Liver (tissue), 9 donors: ENCODE data around the gene MORF4L1. TPM values are rescaled to one million over a fixed set of nuclear protein-coding genes. Genes with fewer than 3 reads are reported as not detected.
"Not testable (repeated sequence)": the region's sequence is repeated elsewhere in the genome, so short reads cannot be mapped to it uniquely, and the experiment has no call there.

Experiments used
- DNase-seq: peaks from one replicate; pipeline ENCODE4 v3.0.0-alpha.2; 2017; ENCODE audit warnings: low spot score
- H3K27ac ChIP-seq, 2 donors: one replicate each; pipeline ENCODE4 v1.7.0; 2013; ENCODE audit warnings: inconsistent platforms in 2 of 2, low read length in 2 of 2, control low read depth in 1 of 2, low read depth in 1 of 2, mild to moderate bottlenecking in 1 of 2
- H3K27me3 ChIP-seq, 4 donors: one replicate each; pipeline versions ENCODE4 v1.6.1 to v1.7.0; 2013; ENCODE audit warnings: low read length in 3 of 4, inconsistent platforms in 1 of 4, mild to moderate bottlenecking in 1 of 4, moderate library complexity in 1 of 4; ENCODE audit not compliant: control insufficient read depth in 4 of 4, insufficient read depth in 4 of 4
- H3K36me3 ChIP-seq, 4 donors: one replicate each; pipeline versions ENCODE4 v1.6.1 to v1.7.0; 2013; ENCODE audit warnings: low read length in 3 of 4, mild to moderate bottlenecking in 3 of 4, low read depth in 1 of 4, moderate library complexity in 1 of 4; ENCODE audit not compliant: control insufficient read depth in 4 of 4, insufficient read depth in 3 of 4
- H3K4me1 ChIP-seq, 4 donors: one replicate each; pipeline versions ENCODE4 v1.6.1 to v1.7.0; 2013; ENCODE audit warnings: low read length in 3 of 4, mild to moderate bottlenecking in 3 of 4, moderate library complexity in 1 of 4; ENCODE audit not compliant: control insufficient read depth in 4 of 4, insufficient read depth in 4 of 4
- H3K4me3 ChIP-seq, 3 donors: one replicate each; pipeline versions ENCODE4 v1.6.1 to v1.7.0; 2013; ENCODE audit warnings: low read length in 3 of 3, control low read depth in 1 of 3, low read depth in 1 of 3, mild to moderate bottlenecking in 1 of 3
- H3K9ac ChIP-seq, 2 donors: one replicate each; pipeline ENCODE4 v1.7.0; 2013; ENCODE audit warnings: low read length in 2 of 2, mild to moderate bottlenecking in 2 of 2, moderate library complexity in 2 of 2, control low read depth in 1 of 2, low read depth in 1 of 2
- H3K9me3 ChIP-seq, 4 donors: one replicate each; pipeline versions ENCODE4 v1.6.1 to v1.7.0; 2013; ENCODE audit warnings: low read length in 3 of 4; ENCODE audit not compliant: control insufficient read depth in 4 of 4
- FOXA1 ChIP-seq: IDR thresholded peaks from 2 replicates; pipeline ENCODE4 v1.6.1; 2016; ENCODE audit warnings: antibody characterized with exemption
- HNF4A ChIP-seq, 2 donors: conservative IDR thresholded peaks; 2 replicates each; pipeline ENCODE4 v1.6.1; 2016; ENCODE audit warnings: antibody characterized with exemption in 2 of 2, mild to moderate bottlenecking in 2 of 2
- HNF4G ChIP-seq: IDR thresholded peaks from 2 replicates; pipeline ENCODE4 v1.6.1; 2016; ENCODE audit warnings: antibody characterized with exemption
- MAX ChIP-seq: IDR thresholded peaks from 2 replicates; pipeline ENCODE4 v1.6.1; 2016; ENCODE audit warnings: antibody characterized with exemption
- NR2F2 ChIP-seq: IDR thresholded peaks from 2 replicates; pipeline ENCODE4 v1.6.1; 2016; ENCODE audit warnings: antibody characterized with exemption
- RAD21 ChIP-seq, 2 donors: IDR thresholded peaks; 2 replicates each; pipeline ENCODE4 v1.6.1; 2016; ENCODE audit warnings: antibody characterized with exemption in 2 of 2, mild to moderate bottlenecking in 2 of 2
- RXRA ChIP-seq, 2 donors: IDR thresholded peaks; 2 replicates each; pipeline ENCODE4 v1.6.1; 2017 to 2018; ENCODE audit warnings: antibody characterized with exemption in 2 of 2, mild to moderate bottlenecking in 1 of 2
- TAF1 ChIP-seq: conservative IDR thresholded peaks from 2 replicates; pipeline ENCODE4 v1.6.1; 2016; ENCODE audit warnings: antibody characterized with exemption, mild to moderate bottlenecking
- YY1 ChIP-seq: IDR thresholded peaks from 2 replicates; pipeline ENCODE4 v1.6.1; 2016; ENCODE audit warnings: antibody characterized with exemption, mild to moderate bottlenecking
- ZBTB33 ChIP-seq: IDR thresholded peaks from 2 replicates; pipeline ENCODE4 v1.6.1; 2016; ENCODE audit warnings: antibody characterized with exemption
- WGBS: extraction: QIAGEN DNeasy Blood & Tissue Kit; methylation state at CpG from one replicate; pipeline ENCODE4 v1.1.7; 2013; 5-methylcytosine and 5-hydroxymethylcytosine counted together
- polyA plus RNA-seq, 2 donors: library from polyadenylated mRNA; stranded (reverse) in 1 of 2; unstranded in 1 of 2; fragments of 200-250 nt in 1 of 2; fragments of >200 nt in 1 of 2; fragmentation: Nextera tagmentation in 1 of 2; extraction: Ambion mirVana in 1 of 2; gene quantifications; one replicate each; pipeline versions ENCODE4 v1.2.1 to v1.2.3, GENCODE V29; 2013 to 2015
- total RNA-seq, 2 donors: library from RNA; depleted of rRNA; stranded (reverse); fragments of >200 nt; gene quantifications; one replicate each; pipeline ENCODE4 v1.2.3, GENCODE V29; 2014
- TF ChIP-seq, protein P1 (sequence below): IDR thresholded peaks from 2 replicates; pipeline ENCODE4 v1.6.1; 2016; ENCODE audit warnings: antibody characterized with exemption
- TF ChIP-seq, protein P2 (sequence below): fragments of 150-350 bp; IDR thresholded peaks from 2 replicates; pipeline ENCODE4 v1.5.1; 2017; ENCODE audit warnings: improper control_type of control experiment, low read depth, low read length; ENCODE audit not compliant: missing input control
- donor health status: healthy.
- donor health status: healthy.
- donor health status: healthy.
- donor health status: healthy.
- donor health status: healthy.

MORF4L1 gene
- total and polyA plus RNA-seq, 4 donors: 67.5 to 134 (median 123) TPM

- H3K36me3 ChIP-seq: peaks cover 7 to 80% (median 65%) of the 10 kb centered on the region in 4 donors
- DNase-seq: no peak
- TF ChIP-seq HNF4A (conservative IDR thresholded peaks at IDR 0.05): no peak
- H3K27ac ChIP-seq: no peak overlapping the region
- no peaks in the 10 kb centered on the region for H3K4me1 ChIP-seq
- H3K9ac ChIP-seq: no peak overlapping the region
- no peaks in the 10 kb centered on the region for H3K27me3 ChIP-seq
- no peak overlapping the region for H3K4me3 ChIP-seq
- no peaks in the 10 kb centered on the region for H3K9me3 ChIP-seq
- WGBS: 80% methylated on average over 2 of the region's 2 CpGs
Observed at GRCh38 chr15:78893538-78893937, 20.8 kb downstream of the MORF4L1 start.

DNA sequence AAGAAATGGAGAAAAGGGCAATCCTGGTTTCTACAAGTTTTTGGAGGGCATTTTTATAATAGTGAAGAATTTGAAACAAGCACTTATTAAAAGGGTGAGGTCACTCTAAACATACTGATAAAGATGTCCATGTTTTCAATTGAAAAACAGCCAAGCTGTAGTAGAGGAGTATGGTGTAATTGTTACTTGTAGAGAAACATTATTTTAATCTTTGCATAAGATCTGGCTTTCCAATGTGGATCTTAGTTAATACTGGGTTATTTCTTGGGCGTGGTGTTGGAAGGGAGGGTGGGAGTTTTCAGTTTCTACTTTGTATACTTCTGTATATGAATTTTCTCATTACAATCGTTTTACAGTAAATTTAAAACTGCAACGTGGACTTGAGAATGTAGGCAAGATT, 22.8 kb downstream of the MORF4L1 start:
- no peaks in the 10 kb centered on the region for H3K4me1 ChIP-seq
- no peak overlapping the region for H3K4me3 ChIP-seq
- H3K36me3 ChIP-seq: peaks cover 11 to 79% (median 64%) of the 10 kb centered on the region in 4 donors
- no peaks in the 10 kb centered on the region for H3K9me3 ChIP-seq
- H3K9ac ChIP-seq: no peak overlapping the region
- WGBS: 88% methylated on average over 3 of the region's 3 CpGs
- TF ChIP-seq YY1 (no peak), MAX (no peak), RXRA (IDR thresholded peaks at IDR 0.05) (no peak), RAD21 (IDR thresholded peaks at IDR 0.05) (no peak), HNF4A (conservative IDR thresholded peaks at IDR 0.05) (no peak), TAF1 (no peak)
- TF ChIP-seq, protein P1, sequence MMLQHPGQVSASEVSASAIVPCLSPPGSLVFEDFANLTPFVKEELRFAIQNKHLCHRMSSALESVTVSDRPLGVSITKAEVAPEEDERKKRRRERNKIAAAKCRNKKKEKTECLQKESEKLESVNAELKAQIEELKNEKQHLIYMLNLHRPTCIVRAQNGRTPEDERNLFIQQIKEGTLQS: no peak
- H3K27me3 ChIP-seq: no peaks in the 10 kb centered on the region
- no peak overlapping the region for H3K27ac ChIP-seq
- DNase-seq: no peak

DNA sequence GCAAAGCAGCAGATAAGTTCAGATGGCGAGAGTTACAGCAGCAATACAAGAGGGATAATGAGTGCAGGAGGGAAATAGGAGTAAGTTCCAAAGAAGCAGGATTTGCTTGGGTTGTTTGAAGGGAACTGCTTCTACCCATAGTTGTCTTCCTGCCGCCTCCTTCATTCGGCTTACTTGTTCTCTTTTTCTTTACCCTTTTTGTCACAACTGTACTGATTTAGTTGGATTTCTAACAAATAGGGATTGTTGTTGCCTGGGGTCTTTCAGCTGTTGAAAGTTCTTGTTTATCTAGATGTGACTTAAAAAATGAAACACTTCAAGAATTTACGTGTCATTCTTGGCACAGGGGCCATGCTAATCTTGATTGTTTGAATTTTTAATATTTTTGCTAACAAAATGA, 25.9 kb downstream of the MORF4L1 start:
- DNase-seq: no peak

DNA sequence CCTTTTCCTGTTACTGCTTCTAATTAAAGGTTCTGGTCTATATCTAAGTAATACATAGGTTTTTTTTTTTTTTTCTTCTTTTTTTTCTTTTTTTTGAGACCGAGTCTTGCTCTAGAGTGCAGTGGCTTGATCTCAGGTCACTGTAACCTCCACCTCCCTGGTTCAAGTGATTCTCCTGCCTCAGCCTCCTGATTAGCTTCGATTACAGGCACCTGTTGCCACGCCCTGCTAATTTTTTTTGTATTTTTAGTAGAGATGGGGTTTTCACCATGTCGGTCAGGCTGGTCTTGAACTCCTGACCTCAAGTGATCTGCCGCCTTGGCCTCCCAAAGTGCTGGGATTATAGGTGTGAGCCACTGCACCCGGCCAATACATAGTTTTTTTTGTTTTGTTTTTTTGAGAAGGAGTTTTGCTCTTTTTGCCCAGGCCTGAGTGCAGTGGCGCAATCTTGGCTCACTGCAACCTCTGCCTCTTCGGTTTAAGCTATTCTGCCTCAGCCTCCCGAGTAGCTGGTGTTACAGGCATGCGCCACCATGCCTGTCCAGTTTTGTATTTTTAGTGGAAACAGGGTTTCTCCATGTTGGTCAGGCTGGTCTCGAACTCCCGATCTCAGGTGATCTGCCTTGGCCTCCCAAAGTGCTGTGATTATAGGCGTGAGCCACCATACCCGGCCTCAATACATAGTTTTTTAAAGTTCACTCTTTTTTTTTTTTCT, 28.3 kb downstream of the MORF4L1 start:
- H3K4me3 ChIP-seq, H3K27me3 ChIP-seq, DNase-seq, H3K27ac ChIP-seq, H3K9ac ChIP-seq, H3K4me1 ChIP-seq, H3K9me3 ChIP-seq: not testable (repeated sequence)
- 93% methylated on average over 14 of the region's 14 CpGs for WGBS
- peaks cover 8 to 53% (median 43%) of the 10 kb centered on the region in 4 donors for H3K36me3 ChIP-seq

More for the DNA sequence above, 25.9 kb downstream of the MORF4L1 start:
- Histone ChIP-seq H3K27ac (no peak overlapping the region), H3K27me3 (no peaks in the 10 kb centered on the region), H3K4me3 (no peak overlapping the region), H3K36me3 (peaks cover 13 to 63% (median 49%) of the 10 kb centered on the region in 4 donors), H3K4me1 (no peaks in the 10 kb centered on the region), H3K9ac (no peak overlapping the region), H3K9me3 (no peaks in the 10 kb centered on the region)
- TF ChIP-seq FOXA1: no peak
- no peak for TF ChIP-seq HNF4G
- no peak for TF ChIP-seq ZBTB33
- TF ChIP-seq NR2F2: no peak
- TF ChIP-seq, protein P2, sequence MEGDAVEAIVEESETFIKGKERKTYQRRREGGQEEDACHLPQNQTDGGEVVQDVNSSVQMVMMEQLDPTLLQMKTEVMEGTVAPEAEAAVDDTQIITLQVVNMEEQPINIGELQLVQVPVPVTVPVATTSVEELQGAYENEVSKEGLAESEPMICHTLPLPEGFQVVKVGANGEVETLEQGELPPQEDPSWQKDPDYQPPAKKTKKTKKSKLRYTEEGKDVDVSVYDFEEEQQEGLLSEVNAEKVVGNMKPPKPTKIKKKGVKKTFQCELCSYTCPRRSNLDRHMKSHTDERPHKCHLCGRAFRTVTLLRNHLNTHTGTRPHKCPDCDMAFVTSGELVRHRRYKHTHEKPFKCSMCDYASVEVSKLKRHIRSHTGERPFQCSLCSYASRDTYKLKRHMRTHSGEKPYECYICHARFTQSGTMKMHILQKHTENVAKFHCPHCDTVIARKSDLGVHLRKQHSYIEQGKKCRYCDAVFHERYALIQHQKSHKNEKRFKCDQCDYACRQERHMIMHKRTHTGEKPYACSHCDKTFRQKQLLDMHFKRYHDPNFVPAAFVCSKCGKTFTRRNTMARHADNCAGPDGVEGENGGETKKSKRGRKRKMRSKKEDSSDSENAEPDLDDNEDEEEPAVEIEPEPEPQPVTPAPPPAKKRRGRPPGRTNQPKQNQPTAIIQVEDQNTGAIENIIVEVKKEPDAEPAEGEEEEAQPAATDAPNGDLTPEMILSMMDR: no peak
- WGBS: 92% methylated on average over 4 of the region's 4 CpGs

DNA sequence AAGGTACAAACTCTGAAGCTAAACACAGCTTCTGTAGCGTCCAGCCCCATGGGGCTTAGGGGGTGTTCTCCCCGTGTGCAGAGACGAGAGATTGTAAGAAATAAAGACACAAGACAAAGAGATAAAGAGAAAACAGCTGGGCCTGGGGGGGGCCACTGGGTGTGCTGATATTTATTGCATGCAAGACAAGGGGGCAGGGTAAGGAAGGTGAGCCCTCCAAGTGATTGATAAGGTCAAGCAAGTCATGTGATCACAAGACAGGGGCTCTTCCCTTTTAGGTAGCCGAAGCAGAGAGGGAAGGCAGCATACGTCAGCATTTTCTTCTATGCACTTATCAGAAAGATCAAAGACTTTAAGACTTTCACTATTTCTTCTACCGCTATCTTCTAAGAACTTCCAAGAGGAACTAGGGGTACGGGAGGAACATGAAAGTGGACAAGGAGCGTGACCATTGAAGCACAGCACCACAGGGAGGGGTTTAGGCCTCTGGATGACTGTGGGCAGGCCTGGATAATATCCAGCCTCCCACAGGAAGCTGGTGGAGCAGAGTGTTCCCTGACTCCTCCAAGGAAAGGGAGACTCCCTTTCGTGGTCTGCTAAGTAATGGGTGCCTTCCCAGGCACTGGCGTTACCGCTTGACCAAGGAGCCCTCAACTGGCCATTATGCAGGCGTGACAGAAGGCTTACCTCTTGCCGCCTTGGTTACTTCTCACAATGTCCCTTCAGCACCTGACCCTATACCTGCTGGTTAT, 29.8 kb downstream of the MORF4L1 start:
- H3K4me3 ChIP-seq, H3K27me3 ChIP-seq, DNase-seq, H3K9me3 ChIP-seq, H3K27ac ChIP-seq, H3K9ac ChIP-seq: not testable (repeated sequence)
- WGBS: 79% methylated on average over 13 of the region's 13 CpGs
- H3K4me1 ChIP-seq: peaks cover 4 to 11% (median 8%) of the 10 kb centered on the region in 4 donors
- peaks cover 9 to 59% (median 42%) of the 10 kb centered on the region in 4 donors for H3K36me3 ChIP-seq
